GM12874 (cell line): ENCODE measurements around the gene FAM110C.

Source experiments
- CTCF ChIP-seq: IDR thresholded peaks from 2 replicates; pipeline ENCODE4 v1.5.1; 2011; ENCODE audit warnings: low read depth, mild to moderate bottlenecking, control low read depth, low read length, moderate library complexity; ENCODE audit not compliant: insufficient read depth

The FAM110C gene

DNA sequence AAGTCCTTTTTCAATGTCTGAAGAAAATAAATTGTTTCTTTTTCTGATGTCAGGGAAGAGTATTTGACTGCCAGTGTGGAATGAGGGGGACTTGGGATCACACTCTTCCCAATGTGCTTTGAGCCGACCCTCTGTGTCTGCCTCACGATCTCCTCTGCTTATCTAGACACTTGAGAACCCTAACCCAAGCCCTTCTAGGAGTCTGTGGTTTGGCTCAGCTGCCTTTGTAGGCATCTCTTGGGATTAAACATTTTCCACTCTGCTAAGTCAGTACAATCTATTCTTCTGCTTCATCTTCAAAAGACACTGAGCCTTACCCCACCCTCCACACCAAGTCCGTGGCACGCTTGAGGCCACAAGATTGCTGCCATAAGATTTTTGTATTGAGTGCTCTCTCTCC, 19.4 kb downstream of the FAM110C start:
- no peak for TF ChIP-seq CTCF

DNA sequence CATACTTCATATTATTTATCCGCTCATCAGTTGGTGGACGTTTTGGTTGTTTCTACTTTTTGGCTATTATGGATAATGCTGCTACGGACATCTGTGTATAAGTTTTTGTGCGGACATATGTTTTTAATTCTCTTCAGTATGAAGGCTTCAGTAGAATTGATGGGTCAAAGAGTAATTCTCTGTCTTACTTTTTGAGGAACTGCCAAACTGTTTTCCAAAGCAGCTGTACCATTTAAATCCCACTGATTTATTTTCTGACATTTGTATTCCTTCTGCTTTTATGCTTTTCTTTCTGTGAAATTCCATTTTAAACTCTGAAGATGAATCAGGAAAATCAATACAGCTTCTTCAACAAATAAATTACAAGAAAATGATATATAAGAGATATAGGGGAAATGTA, 20.8 kb downstream of the FAM110C start:
- TF ChIP-seq CTCF, result no peak

DNA sequence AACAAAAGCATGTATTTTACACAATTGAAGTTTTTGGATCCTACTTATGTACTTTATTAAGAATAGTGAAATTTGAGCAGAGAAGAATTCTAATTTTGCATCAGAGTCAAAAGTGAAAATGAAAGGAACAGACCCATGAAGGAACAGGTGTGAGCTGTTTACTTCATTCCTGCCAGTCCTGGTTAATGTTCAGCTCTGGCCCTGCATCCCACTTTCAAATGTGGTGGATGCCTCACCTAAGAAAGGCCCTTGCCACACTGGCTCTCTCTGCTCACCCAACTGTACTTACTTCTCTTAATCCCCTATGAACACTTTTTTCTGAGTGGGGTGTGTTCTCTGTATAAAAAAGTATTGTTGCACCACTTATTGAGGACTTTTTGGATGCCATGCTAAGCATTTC, 22.2 kb downstream of the FAM110C start:
- TF ChIP-seq CTCF, result no peak

- TF ChIP-seq CTCF, result no peak
These were observed 23.0 kb downstream of the FAM110C start for GRCh38 chr2:23283-23682.

GRCh38 chr2:19505-19904, 26.8 kb downstream of the FAM110C start:
- TF ChIP-seq CTCF, result no peak

- TF ChIP-seq CTCF, result peak; percentile 38; the same call in 1 of the 2 replicates
These were observed 27.7 kb downstream of the FAM110C start for GRCh38 chr2:18402-19271.

DNA sequence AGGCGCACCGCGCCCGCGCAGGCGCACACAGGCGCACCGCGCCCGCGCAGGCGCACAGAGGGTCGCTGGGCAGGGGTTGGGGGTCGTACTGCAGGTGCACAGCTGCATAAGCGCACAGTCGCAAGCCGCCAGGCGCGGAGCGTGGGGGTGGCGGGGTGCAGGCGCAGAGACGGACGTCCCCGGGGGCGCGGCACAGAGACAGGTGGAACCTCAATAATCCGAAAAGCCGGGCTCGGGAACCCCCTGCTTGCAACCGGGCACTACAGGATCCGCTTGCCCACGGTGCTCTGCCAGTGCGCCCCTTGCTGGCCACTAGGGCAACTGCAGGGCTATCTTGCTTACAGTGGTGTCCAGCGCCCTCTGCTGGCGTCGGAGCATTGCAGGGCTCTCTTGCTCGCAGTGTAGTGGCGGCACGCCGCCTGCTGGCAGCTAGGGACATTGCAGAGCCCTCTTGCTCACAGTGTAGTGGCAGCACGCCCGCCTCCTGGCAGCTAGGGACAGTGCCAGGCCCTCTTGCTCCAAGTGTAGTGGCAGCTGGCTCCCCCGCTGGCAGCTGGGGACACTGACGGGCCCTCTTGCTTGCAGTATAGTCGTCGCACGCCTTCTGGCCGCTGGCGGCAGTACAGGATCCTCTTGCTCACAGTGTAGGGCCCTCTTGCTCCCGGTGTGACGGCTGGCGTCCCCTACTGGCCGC, 34.9 kb downstream of the FAM110C start:
- peak; percentile 71 for TF ChIP-seq CTCF
